NCI-H2107 (cell line): ENCODE data around the gene CARD9.

ENCODE experiments used
- DNase-seq: peaks from one replicate; lab custom pipeline; 2025; lab: John Stamatoyannopoulos, UW

CARD9 gene

DNA sequence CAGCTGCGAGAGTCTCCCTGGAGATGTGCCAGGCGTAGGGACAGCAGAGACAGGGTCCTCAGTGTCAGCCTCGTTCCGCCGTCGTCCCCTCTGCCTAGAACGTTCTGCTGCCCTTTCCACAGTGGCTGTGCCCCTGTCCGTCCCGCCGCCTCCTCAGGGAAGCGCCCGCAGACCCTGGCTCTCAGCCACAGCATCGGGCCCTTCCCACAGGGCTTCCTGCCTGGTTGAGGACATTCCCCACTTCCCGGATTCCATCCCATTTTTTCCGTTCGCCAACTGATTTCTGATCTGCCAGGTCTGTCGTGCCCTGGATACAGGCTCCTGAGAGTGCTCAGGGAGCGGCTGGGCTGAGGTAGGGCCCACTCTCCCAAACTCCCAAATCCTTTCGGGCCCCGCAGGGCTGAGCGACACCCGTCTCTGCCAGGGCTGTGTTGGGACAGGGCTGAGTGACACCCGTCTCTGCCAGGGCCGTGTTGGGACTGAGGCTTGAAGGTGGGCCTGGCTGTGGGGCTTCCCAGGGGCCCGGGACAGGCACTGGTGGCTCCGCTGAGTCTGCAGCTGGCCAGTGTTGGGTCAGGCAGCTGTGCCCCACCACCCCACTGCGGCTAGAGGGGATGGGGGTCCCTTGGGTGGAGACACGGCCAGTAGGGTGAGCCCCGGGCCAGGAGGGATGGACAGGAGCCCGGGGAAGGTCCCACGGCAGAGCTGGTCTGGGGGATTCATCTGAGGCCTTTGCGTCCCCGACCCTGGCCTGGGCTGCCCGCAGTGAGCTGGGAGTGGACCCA lies 25.8 kb downstream of the CARD9 start:
- no peak for DNase-seq

DNA sequence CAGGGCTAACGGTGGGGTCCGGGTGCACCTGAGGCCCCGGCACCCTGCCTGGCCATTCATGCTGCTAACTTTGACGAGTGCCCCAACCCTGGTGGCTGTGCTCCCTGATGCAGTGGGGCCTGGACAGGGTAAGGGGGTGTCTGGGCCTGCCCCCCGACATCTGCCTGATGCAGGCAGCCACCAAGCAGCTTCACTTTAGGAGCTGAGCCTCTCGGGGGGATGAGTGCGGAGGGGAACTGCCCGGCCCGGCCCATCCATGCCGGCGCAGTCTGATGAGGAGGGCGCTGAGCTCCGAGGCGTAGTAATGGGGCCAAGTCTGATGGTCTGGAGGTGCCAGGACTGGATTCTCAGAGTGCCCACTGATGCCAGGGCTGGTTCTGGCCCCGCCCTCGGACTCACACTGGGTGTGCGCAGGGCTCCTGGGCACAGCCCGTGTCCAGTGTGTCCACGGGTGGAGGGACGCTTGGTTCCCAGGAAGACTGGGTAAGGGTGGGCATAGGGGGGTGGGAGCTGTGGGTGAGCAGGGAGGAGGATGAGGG lies 26.5 kb downstream of the CARD9 start:
- no peak for DNase-seq

DNA sequence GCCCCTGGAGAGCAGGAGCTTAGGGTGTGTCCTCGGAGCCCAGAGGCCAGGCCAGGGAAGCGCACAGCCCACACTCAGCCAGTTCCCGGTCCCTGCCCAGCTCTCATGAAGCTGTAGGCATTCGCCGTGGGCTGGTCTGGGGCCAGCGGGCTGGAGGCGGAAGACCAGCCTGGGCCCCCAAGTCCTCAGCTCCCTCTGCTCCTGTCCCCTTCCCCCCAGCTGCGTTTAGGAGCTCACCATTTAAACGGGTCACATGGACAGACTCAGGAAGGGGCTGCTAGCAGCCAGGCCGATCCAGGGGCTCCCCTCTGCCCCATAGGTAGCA lies 27.4 kb downstream of the CARD9 start:
- DNase-seq = no peak

- DNase-seq = no peak
Observed at GRCh38 chr9:136345281-136346156, 27.9 kb downstream of the CARD9 start.

DNA sequence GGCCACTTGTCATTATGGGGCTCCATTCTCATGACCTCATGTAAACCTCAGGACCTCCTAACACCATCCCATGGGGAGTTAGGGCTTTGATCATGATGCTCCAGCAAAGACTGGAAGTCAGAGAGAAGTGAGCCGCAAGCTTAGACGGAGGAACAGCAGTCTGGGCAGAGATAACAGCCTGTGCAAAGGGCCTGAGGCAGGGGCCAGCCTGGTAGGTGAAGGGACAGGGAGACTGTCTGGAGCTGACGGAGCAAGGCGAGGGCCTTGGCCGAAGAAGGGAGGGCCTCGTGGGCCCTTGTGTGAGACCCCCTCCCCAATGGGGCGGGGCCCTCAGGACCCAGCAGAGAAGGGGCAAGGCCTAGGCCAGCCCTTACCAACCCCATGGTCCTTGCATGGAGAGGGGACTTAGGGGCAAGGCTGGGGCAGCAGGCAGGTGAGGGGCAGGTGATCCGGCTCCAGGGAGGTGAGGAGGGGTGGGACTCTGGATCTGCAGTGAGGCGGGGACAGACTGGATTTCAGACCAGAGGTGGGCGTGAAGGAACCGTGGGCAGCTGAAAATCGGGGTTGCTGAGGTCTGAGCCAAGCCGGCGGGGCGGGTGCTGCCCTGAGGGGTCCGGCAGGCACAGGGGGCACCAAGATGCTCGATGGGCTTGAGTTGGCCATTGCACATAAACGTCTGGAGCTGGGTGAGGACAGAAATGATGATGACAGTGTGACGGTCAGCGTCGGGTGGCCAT lies 28.8 kb downstream of the CARD9 start:
- no peak for DNase-seq

DNA sequence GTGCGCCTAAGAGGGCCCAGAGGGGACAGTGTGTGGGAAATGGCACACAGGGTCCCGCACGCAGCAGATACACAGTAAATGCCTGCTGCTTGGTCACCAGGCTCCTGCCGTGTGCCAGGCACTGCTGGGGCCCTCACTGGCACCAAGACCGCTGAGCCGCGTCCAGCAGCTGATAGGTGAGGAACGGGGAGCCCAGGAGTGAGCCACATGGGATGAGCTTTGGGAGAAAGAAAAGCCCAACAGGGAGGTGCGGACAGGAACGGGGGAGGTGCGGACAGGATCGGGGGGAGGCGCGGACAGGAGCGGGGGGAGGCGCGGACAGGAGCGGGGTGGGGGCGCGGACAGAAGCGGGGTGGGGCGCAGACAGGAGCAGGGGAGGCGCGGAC lies 29.6 kb downstream of the CARD9 start:
- no peak for DNase-seq

DNA sequence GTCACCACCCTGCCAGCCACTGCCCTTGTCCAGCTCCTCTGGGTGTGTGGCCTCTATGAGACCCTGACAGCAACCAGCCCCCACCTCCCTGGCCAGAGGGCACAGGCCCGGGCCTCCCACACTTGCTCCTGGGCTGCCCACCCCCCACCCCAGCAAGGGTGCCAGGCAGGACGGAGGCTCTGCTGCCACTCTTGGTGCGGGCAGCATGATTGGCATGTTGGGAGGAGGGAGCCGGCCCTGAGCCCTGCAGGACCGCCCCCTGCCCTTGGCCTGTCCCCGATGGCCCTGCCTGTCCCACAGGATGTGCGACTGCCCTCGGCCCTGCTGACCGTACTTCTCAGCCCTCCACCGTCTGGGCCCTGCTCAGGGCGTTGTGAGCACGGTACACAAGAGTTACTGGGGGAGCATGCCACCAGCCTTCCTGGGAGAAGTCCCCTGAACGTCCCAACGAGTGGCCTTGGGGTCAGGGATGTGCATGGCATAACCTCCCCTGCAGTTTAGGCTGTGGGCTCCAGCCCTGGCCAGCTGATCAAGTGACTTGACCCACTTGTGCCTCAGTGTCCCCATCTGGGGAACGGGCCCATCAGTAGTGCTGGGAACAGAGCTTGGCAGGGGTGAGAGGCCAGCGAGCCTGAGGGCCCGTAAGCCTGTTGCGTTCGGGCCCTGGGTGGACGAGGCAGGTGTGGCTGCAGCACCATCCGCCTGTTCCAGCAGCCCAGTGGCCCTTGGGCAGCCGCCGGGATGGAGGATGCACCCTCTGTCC lies 30.2 kb downstream of the CARD9 start:
- no peak for DNase-seq

DNA sequence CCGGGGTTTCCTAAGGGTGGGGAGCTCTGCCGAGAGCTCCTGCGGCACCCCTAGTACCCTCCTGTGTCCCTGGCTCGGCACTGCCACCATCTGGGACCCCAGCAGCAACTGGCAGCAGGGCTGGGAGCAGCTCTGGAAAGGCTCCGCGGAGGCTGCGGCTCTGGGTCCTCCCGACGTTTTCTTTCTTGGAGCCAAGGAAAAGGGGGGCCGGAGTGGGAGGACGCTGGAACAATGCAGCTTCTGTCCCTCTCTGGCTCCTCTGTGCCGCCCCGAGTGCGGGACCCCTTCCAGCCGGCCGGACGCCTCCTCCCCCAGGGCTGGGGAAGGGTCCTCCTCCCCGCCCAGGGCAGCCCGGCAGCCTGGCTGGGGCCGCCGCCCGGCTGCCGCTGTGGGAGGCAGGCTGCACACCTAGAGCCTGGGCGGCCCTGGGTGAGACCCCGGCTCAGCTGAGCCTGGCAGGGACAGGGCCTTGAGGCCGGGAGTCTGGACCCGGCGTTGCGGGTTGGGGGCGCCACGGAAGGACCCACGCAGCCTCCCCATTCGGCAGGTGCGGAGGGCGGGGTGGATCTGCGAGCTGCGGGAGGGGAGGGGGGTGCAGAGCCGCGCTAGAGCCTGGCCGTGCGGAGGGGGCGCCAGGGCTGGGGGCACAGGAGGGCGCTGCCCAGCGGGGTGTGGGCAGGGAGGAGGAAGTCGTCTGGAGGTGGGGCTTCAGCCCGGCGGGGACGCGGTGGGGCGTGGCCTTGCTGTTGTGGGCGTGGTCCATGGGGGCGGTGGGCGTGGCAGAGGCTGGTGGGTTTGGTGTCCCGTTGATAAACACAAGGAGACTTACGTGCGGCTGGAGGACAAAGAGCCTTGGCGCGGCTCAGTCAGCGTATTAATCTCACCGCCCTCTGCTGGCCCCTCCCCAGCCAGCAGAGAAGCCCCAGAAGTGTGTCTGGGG lies 31.0 kb downstream of the CARD9 start:
- no peak for DNase-seq

DNA sequence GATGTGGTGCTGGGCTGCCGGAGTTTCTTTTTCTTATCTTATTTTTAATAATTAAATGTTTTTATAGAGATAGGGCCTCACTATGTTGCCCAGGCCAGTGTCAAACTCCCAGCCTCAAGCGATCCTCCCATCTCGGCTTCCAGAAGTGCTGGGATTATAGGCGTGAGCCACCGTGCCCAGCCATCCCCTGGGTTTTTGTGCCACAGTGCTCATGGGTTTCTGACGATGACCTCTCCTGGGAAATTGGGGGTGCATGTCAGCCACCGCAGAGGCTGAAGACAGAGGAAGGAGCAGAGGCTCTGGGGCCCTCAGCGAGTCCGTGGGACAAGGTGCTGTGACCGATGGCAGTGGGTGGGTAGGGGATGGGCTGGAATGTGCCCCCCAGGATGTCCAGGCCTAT lies 31.7 kb downstream of the CARD9 start:
- no peak for DNase-seq

DNA sequence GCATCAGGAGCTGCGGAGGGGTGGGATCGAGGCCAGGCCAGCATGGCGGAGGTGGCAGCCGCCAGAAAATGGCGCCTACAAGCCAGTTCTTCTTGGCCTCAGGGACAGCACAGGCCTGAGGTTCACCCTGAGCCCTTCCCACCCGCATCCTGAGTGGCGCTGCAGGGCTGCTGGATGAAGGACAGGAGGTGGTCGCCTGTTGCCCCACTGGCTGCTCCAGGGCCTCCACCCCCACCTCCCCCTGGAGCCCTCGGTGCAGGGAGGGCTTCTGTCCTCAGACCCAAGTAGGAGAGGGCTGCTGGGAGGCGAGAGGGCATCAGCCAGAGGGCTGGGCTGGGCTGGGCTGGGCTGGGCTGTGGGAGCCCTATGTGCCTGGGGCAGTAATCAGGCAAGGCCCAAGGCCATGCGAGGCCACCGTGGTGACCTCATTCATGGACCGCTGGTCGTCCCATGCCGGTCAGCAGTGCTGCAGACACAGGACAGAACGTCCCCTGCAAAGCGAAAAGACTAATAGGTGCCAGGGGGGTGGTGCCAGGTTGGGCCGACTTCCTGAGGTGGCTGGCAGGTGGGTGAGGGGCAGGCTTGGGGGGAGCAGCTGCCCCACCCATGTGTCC lies 32.3 kb downstream of the CARD9 start:
- DNase-seq = no peak

DNA sequence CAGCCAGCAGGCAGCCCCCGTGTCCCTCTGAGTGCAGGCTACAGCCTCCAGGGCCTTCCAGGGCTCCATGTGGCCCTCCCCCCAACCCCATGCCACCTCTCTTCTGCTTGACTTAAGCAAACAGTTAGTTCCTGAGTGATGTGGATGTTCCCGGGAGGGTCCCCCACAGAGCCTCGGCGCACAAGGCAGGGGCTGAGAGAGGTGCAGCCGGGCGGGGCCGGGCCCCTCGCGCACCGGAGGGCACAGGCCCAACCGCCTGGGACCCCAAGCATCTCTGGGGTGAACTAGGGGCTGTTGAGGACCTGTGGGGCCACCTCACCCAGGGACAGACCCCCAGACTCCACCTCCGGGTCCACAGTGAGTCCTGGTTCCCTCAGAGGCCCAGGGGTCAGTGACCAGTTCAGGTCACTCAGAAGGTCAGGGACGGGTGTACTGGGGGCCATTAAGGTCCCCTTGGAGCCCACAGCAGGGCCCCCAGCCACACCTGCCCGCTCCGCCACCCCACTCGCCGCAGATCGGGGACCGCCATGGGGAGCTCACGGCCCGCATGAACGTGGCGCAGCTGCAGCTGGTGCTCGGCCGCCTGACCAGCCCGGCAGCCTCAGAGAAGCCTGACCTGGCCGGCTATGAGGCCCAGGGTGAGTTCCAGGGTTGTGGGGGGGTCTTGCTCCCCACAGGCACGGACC lies 33.0 kb downstream of the CARD9 start:
- DNase-seq = no peak

- DNase-seq = no peak
Observed at GRCh38 chr9:136339958-136340310, 33.5 kb downstream of the CARD9 start.

GRCh38 chr9:136339173-136339957 lies 34.1 kb downstream of the CARD9 start:
- DNase-seq = no peak

DNA sequence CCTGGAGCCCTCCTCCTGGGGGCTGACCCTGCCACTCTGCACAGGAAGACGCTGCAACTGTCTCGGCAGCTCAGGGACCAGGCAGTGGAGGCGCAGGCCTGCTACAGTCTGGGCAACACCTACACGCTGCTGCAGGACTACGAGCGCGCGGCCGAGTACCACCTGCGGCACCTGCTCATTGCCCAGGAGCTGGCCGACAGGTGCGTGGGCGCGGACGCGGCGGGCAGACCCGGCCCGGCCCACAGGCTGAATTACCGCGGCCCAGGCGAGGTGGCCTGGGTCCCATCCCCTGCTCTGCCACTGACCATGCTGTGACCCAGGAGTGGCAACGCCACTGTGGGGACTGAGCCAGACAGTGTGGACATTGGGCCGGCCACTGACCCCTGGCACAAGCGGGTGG lies 35.0 kb downstream of the CARD9 start:
- DNase-seq = no peak

GRCh38 chr9:136337416-136338395 lies 35.8 kb downstream of the CARD9 start:
- no peak for DNase-seq

- DNase-seq = no peak
Observed at GRCh38 chr9:136336881-136337280, 36.6 kb downstream of the CARD9 start.

DNA sequence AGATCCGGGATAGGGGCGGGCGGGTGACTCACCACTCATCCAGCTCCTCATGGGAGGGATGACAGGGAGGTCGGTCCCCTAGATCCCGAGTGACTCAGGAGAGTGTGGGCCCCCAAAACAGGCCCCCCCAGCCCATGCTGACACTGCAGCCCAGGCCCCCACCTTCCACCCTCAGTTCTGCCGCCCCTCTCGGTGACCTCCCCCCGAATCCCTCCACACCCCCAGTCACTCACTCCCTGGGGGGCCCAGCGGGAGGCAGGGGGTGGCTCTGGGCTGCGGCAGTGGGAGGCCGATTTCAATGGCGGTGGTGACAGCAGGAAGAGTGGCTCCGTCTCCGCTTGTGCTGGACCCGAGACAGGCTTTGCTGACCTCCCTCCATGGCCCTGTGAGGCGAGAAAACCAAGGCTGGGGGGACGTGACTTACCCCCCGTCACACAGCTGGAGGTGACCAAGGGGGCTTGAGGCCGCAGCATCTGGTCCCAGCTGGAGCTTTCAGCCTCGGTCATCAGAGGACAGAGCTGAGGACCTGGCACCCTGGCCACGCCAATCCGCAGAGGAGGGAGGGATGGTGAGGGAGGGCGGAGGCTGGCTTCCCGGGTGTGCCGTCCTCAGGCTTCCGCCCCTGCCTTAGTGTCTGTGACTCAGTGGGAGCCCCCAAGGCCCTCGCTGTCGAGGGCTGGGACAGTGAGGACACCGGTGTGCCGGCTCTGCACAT lies 37.2 kb downstream of the CARD9 start:
- DNase-seq = no peak
